Daoy (cell line): ENCODE measurements around the gene KLHL15. TPM values are rescaled to one million over a fixed set of nuclear protein-coding genes. Genes with fewer than 3 reads are reported as not detected.
A peak's percentile ranks its signal among the peaks of the same experiment; 100 is the strongest.

Experiments
- DNase-seq: peaks from one replicate; pipeline ENCODE4 v3.0.0-alpha.2; 2015; ENCODE audit warnings: low read depth
- total RNA-seq: library from RNA; depleted of rRNA; stranded (reverse); fragments of >200 nt; shearing (Covaris generic); gene quantifications from 2 replicates; pipeline ENCODE4 v1.2.3, GENCODE V29; 2014; rRNA removed

The KLHL15 gene
- total RNA-seq, 1 experiment from 2014 or later: 9.4 TPM

DNA sequence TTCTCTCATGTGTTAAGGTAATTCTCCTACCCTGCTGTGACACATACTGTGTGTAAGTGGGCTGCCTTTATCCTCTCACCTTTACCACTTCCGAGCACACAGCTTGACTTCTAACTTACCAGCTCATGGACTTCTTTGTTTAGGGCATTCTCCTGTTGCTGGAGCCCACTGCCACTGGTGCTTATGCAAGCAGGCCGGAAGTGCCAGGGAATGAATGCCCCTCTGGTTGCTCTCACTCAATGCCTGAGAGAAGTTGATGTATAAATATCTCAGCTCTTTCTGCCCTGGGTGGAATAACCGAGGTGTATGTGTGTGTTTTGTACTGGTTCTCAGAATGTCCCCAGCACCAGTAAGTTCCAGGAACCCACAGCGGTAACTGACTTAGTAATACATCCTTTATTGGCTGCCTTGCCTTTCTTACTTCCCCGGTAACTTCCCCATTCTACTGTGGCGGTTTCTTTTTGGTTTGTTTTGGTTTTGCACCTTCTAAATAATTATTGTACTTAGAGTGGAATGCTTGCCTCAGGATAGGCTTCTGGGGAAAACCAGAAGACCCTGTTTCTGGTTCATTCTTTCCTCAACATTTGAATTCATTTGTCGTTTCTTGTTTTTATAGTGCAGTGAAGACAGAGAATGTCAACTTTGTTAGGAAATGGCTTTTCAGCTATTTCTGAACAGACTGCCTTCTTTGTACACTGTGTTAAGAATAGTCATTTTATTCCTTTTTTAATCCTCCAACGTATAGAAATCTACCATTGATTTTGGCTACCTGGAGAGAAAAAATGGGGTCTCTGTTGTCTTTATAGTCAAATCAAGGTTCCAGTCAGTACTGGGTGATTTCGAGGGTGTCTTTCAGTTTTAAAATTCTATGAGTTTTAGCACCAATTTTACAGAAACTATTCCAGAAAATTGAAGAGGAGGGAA lies 73.7 kb downstream of the KLHL15 start:
- peak; percentile 2 for DNase-seq

DNA sequence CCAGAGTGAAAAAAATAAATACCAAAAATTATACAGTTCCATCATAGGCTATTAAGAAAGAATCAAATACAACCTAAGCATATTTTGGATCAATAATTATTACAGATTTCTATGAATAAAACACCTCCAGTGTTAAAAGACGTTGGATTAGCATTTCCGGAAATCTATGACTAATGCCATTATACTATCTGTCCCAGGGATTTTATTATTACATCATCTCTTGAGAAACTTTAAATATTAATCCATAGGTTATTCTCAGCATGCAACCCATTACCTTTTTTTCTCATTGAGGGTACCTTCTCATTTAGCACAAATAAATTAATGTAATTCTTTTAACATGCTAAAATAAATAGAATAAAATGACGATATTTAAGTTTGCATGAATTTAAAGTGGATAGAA lies 74.6 kb downstream of the KLHL15 start:
- no peak for DNase-seq

DNA sequence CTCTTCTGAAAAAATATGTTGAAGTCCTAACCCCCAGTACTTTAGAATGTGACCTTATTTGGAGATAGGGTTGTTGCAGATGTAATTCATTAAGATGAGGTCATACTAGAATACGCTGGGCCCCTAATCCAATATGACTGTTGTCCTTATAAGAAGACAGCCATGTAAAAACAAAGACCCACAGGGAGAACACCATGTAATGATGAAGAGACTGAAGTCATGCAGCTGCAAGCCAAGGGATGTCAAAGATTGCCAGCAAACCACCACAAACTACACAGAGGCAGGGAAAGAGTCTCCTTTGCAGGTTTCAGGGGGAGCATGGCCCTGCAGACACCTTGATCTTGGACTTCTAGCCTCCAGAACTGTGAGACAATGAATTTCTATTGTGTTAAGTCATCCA lies 81.8 kb downstream of the KLHL15 start:
- DNase-seq: no peak

DNA sequence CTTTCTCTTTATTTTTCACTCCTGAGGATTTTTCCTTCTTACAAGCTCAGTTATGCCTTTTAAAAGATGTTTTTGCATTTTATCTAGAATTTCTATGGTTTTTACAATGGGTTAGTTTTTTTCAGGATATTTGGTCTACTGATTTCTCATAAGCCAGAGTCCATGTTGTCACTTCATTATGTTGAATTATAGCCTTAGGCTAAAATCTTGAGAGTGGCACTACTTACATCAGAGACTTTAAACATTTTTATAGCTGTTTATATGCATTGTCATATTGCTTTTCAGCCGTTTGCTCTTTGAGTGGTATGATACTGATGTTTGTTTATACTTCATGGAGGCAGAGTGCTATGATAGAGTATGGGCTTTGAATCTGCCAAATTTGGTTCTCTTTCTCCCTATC lies 82.8 kb downstream of the KLHL15 start:
- DNase-seq: no peak

DNA sequence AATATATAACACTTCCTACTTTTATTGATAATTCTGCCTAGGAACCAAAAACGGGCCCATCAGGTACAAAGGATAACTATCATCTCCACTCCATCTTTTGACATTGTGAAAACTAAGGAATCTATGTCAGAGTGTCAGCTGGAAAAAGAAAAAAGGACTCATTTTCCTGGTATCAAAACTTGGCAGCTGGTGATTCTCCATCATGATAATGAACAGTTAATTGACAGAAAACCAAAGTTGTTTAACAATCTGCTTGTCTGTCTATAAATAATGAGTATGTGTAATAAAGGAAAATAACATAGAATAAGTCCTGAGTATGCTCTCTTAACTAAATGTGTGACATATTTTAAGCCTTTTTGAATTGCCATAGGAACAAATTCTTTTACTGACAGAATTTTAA lies 87.8 kb downstream of the KLHL15 start:
- DNase-seq: no peak

DNA sequence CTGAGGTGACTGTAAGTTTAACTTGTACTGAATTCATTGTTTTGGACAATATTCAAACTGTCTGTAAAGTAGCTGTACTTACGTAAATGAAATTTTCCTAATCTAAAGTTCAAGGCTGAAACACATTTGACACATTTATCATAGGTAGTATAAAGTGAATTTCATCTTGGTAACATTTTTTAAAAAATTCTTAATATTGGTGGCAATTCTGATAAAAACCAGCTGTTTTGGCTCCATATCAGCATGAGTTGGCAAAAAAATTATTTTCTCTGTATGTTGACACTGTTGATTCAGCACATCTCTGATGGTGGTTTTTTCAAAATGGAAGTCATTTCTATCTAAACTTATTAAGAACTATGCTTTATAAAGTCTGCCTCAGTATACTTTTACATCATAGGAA lies 88.3 kb downstream of the KLHL15 start:
- DNase-seq: no peak

DNA sequence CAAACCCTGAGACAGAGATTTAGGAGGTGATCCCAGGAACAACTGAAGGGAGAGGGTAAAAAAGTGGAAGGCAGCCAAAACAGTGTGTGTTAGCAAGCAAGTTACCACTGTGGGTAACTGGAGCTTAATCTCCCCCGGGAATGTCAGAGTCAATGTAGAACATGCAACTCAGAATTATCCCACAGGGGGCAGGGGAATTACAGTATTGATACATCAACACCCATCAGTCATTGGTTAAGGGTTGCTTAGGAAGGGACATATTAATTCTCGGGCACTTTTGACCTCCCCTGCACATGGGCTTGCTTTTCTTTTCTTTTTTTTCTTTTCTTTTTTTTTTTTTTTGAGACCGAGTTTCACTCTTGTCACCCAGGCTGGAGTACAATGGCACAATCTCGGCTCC lies 89.9 kb downstream of the KLHL15 start:
- DNase-seq: no peak

DNA sequence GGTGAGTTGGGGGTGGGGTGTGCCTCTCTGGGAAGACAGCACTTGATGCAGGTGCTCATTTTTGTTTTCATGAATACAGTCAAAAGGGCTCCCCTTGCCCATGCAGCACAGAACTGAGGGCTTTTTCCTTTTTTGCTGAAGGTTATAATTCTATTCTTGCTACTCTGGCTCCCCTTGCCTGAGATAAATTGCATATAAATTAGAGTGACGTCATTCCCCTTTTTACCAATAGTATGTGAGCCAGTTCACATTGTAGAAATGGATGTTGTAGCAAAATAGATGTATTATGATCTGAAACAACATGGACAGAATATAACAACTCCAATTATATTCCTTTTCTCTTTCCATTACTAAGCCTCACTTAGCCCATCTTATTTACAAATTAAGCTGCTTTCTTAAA lies 90.8 kb downstream of the KLHL15 start:
- no peak for DNase-seq

DNA sequence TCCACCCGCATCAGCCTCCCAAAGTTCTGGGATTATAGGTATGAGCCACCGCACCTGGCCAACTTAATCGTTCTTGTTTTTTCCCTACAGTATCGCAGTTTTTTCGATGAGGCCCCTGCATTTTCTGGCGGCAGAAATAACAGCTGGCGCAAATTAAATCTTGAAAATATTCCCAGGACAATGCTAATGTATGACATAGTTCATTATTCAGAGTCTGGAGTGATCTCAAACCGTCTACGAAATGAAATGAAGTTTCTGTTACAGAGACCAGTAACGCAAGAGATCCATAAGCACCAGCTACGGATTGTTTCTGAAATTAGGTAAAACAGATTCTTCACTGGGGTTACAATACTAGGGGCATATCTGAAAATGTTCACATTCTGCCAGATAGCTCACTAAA lies 91.9 kb downstream of the KLHL15 start:
- DNase-seq: no peak

Other genes with a start within 250 kb of the KLHL15 start
- gene SAT1, start 244.0 kb downstream of the KLHL15 start, total RNA-seq: 56.4 and 65.9 TPM in 2 replicates
- 29.4 and 49.9 TPM in 2 replicates for gene APOO, start 119.2 kb downstream of the KLHL15 start, total RNA-seq
- not detected in 2 replicates for gene CXorf58, start 119.2 kb downstream of the KLHL15 start, total RNA-seq
- gene EIF2S3, start 27.8 kb upstream of the KLHL15 start, total RNA-seq: 161 and 176 TPM in 2 replicates
- gene ZFX, start 122.5 kb upstream of the KLHL15 start, total RNA-seq: 12.3 and 17.4 TPM in 2 replicates